Measurements from ENCODE around the gene MCUR1. TPM values are rescaled to one million over a fixed set of nuclear protein-coding genes. Genes with fewer than 3 reads are reported as not detected.

The MCUR1 gene
- total RNA-seq, 2 experiments from 2014 or later, result 27.7 to 31.1 TPM

GRCh38 chr6:13764996-13765395, 49.4 kb downstream of the MCUR1 start:
- no peak overlapping the region for H3K27ac Mint-ChIP-seq
- H3K27me3 Mint-ChIP-seq, result no peaks in the 10 kb centered on the region
- no peaks in the 10 kb centered on the region for H3K9me3 Mint-ChIP-seq (ENCODE audit: low read depth)
- peaks cover 4% of the 10 kb centered on the region for H3K36me3 Mint-ChIP-seq
- no peak overlapping the region for H3K4me3 Mint-ChIP-seq
- ATAC-seq, result no peak
- no peak for DNase-seq
- CTCF ChIA-PET, result interaction anchor here (1.0 to 3.3 kb wide), 6 partner anchors 29 to 190 kb away, joined by 3 to 14 read pairs (median 6); partner anchors contain the start of genes NOL7, RANBP9 and SIRT5
- peaks cover 55% of the 10 kb centered on the region for H3K4me1 Mint-ChIP-seq

- H3K36me3 Mint-ChIP-seq, result peaks cover 5% of the 10 kb centered on the region
- CTCF ChIA-PET, result interaction anchor here (1.1 to 2.1 kb wide), 6 partner anchors 11 to 303 kb away, joined by 3 to 13 read pairs (median 6); partner anchors contain the start of genes NOL7 and SIRT5
- peaks cover 55% of the 10 kb centered on the region for H3K4me1 Mint-ChIP-seq
- ATAC-seq (peak; percentile 41), DNase-seq (peak; percentile 52)
- H3K9me3 Mint-ChIP-seq (ENCODE audit: low read depth), result no peaks in the 10 kb centered on the region
- no peak overlapping the region for H3K4me3 Mint-ChIP-seq
- H3K27ac Mint-ChIP-seq, result peak overlapping the region; percentile 38
- no peaks in the 10 kb centered on the region for H3K27me3 Mint-ChIP-seq
These were observed 50.5 kb downstream of the MCUR1 start for GRCh38 chr6:13763740-13764381.

- ATAC-seq, result peak; percentile 74
- Mint-ChIP-seq H3K4me1 (peaks cover 50% of the 10 kb centered on the region), H3K4me3 (peak overlapping the region; percentile 72), H3K27me3 (no peaks in the 10 kb centered on the region), H3K9me3 (ENCODE audit: low read depth) (no peaks in the 10 kb centered on the region), H3K36me3 (peaks cover 6% of the 10 kb centered on the region), H3K27ac (peak overlapping the region; percentile 92)
- CTCF ChIA-PET, result interaction anchor here (0.8 to 2.1 kb wide), 8 partner anchors 10 to 188 kb away, joined by 3 to 13 read pairs (median 4); partner anchors contain the start of genes NOL7 and SIRT5
- peak; percentile 67 for DNase-seq
These were observed 51.5 kb downstream of the MCUR1 start for GRCh38 chr6:13762611-13763441.

GRCh38 chr6:13761361-13762036, 52.9 kb downstream of the MCUR1 start:
- peaks cover 6% of the 10 kb centered on the region for H3K36me3 Mint-ChIP-seq
- peaks cover 39% of the 10 kb centered on the region for H3K4me1 Mint-ChIP-seq
- peak overlapping the region; percentile 41 for H3K27ac Mint-ChIP-seq
- H3K9me3 Mint-ChIP-seq (ENCODE audit: low read depth), result no peaks in the 10 kb centered on the region
- no peak overlapping the region for H3K4me3 Mint-ChIP-seq
- ATAC-seq (no peak), DNase-seq (no peak)
- H3K27me3 Mint-ChIP-seq, result no peaks in the 10 kb centered on the region
- CTCF ChIA-PET, result interaction anchor here (1.4 to 1.7 kb wide), 2 partner anchors 9 to 14 kb away, joined by 3 to 6 read pairs; no protein-coding TSS in a partner anchor

- ATAC-seq, result no peak
- CTCF ChIA-PET, result interaction anchor here (1.4 to 1.7 kb wide), 2 partner anchors 8 to 13 kb away, joined by 3 to 6 read pairs; no protein-coding TSS in a partner anchor
- Mint-ChIP-seq H3K36me3 (peaks cover 6% of the 10 kb centered on the region), H3K9me3 (ENCODE audit: low read depth) (no peaks in the 10 kb centered on the region), H3K4me1 (peaks cover 30% of the 10 kb centered on the region), H3K4me3 (no peak overlapping the region), H3K27me3 (no peaks in the 10 kb centered on the region), H3K27ac (no peak overlapping the region)
- no peak for DNase-seq
These were observed 53.8 kb downstream of the MCUR1 start for GRCh38 chr6:13760307-13761304.

- no peak for ATAC-seq
- Mint-ChIP-seq H3K27me3 (no peaks in the 10 kb centered on the region), H3K9me3 (ENCODE audit: low read depth) (no peaks in the 10 kb centered on the region), H3K36me3 (peaks cover 6% of the 10 kb centered on the region), H3K27ac (no peak overlapping the region), H3K4me1 (peaks cover 24% of the 10 kb centered on the region), H3K4me3 (no peak overlapping the region)
- CTCF ChIA-PET, result interaction anchor here (0.8 kb wide), 1 partner anchor 15 kb away, joined by 4 read pairs; no protein-coding TSS in a partner anchor
- DNase-seq, result no peak
These were observed 55.3 kb downstream of the MCUR1 start for GRCh38 chr6:13759025-13759424.

GRCh38 chr6:13754644-13755043, 59.7 kb downstream of the MCUR1 start:
- H3K36me3 Mint-ChIP-seq, result peaks cover 3% of the 10 kb centered on the region
- H3K4me3 Mint-ChIP-seq, result no peak overlapping the region
- ATAC-seq (no peak), DNase-seq (no peak)
- H3K9me3 Mint-ChIP-seq (ENCODE audit: low read depth), result no peaks in the 10 kb centered on the region
- H3K27me3 Mint-ChIP-seq, result no peaks in the 10 kb centered on the region
- CTCF ChIA-PET, result no interaction called here
- H3K4me1 Mint-ChIP-seq, result no peaks in the 10 kb centered on the region
- no peak overlapping the region for H3K27ac Mint-ChIP-seq

- DNase-seq, result no peak
- CTCF ChIA-PET, result interaction anchor here (1.4 kb wide), 1 partner anchor 16 kb away, joined by 4 read pairs; no protein-coding TSS in a partner anchor
- Mint-ChIP-seq H3K27me3 (no peaks in the 10 kb centered on the region), H3K4me1 (peaks cover 21% of the 10 kb centered on the region), H3K27ac (no peak overlapping the region), H3K9me3 (ENCODE audit: low read depth) (peaks cover 8% of the 10 kb centered on the region), H3K36me3 (peaks cover 30% of the 10 kb centered on the region), H3K4me3 (no peak overlapping the region)
- ATAC-seq, result no peak
These were observed 70.6 kb downstream of the MCUR1 start for GRCh38 chr6:13743736-13744127.

- H3K27ac Mint-ChIP-seq, result no peak overlapping the region
- CTCF ChIA-PET, result interaction anchor here (1.4 kb wide), 1 partner anchor 16 kb away, joined by 4 read pairs; no protein-coding TSS in a partner anchor
- H3K36me3 Mint-ChIP-seq, result peaks cover 26% of the 10 kb centered on the region
- DNase-seq (no peak), ATAC-seq (no peak)
- no peak overlapping the region for H3K4me3 Mint-ChIP-seq
- H3K27me3 Mint-ChIP-seq, result no peaks in the 10 kb centered on the region
- H3K4me1 Mint-ChIP-seq, result peaks cover 17% of the 10 kb centered on the region
- peaks cover 6% of the 10 kb centered on the region for H3K9me3 Mint-ChIP-seq (ENCODE audit: low read depth)
These were observed 71.2 kb downstream of the MCUR1 start for GRCh38 chr6:13742961-13743735.

- no peak overlapping the region for H3K4me3 Mint-ChIP-seq
These were observed 73.0 kb downstream of the MCUR1 start for GRCh38 chr6:13741365-13741764.

More at GRCh38 chr6:13741365-13741764, 73.0 kb downstream of the MCUR1 start:
- H3K27ac Mint-ChIP-seq, result no peak overlapping the region
- H3K9me3 Mint-ChIP-seq (ENCODE audit: low read depth), result peaks cover 4% of the 10 kb centered on the region
- no peaks in the 10 kb centered on the region for H3K27me3 Mint-ChIP-seq
- CTCF ChIA-PET, result no interaction called here
- H3K4me1 Mint-ChIP-seq, result peaks cover 3% of the 10 kb centered on the region
- ATAC-seq (no peak), DNase-seq (no peak)
- H3K36me3 Mint-ChIP-seq, result peaks cover 14% of the 10 kb centered on the region

Data from activated CD8-positive, alpha-beta memory T cell treated with anti-CD3 and anti-CD28 coated beads, Interleukin-2, amount 10 ng/mL, durations not matched to agents 7 days and 5 days (primary cell).